ENCODE data around the gene DDX41.
"Not testable (repeated sequence)": the region's sequence is repeated elsewhere in the genome, so short reads cannot be mapped to it uniquely, and the experiment has no call there.

Gene DDX41

GRCh38 chr5:177516601-177517568 lies at the start of gene DDX41:
Gene DDX41, minus strand, starts transcription at chr5:177516961. Its CDS starts 16 bp downstream, at chr5:177516945.
- peak; percentile 95 to 96 for DNase-seq

GRCh38 chr5:177565046-177565445 lies 48.3 kb upstream of the DDX41 start:
- DNase-seq = no peak

- not testable (repeated sequence) for DNase-seq
Measured at GRCh38 chr5:177559446-177559941, 42.7 kb upstream of the DDX41 start.

GRCh38 chr5:177557796-177558195 lies 41.0 kb upstream of the DDX41 start:
- no peak for DNase-seq

GRCh38 chr5:177557041-177557647 lies 40.4 kb upstream of the DDX41 start:
- peak in 1 of 2 donors; percentile 41 for DNase-seq

DNA sequence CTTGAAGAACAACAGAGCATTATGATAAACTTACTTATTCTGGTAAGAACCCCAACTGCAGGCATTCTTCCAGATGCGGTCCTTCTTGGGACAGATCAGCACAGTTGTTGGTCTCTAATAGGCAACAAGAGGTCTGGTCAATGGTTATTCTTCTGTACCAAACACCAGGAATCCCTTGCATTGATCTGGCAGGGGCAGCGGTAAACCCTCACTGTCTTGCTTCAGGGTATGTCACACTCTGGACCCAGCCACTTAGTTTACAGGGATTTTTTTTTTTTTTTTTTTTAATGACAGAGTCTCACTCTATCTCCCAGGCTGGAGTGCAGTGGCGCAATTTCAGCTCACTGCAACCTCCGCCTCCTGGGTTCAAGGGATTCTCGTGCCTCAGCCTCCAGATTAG lies 38.9 kb upstream of the DDX41 start:
- DNase-seq = no peak

GRCh38 chr5:177555228-177555627 lies 38.5 kb upstream of the DDX41 start:
- no peak for DNase-seq

DNA sequence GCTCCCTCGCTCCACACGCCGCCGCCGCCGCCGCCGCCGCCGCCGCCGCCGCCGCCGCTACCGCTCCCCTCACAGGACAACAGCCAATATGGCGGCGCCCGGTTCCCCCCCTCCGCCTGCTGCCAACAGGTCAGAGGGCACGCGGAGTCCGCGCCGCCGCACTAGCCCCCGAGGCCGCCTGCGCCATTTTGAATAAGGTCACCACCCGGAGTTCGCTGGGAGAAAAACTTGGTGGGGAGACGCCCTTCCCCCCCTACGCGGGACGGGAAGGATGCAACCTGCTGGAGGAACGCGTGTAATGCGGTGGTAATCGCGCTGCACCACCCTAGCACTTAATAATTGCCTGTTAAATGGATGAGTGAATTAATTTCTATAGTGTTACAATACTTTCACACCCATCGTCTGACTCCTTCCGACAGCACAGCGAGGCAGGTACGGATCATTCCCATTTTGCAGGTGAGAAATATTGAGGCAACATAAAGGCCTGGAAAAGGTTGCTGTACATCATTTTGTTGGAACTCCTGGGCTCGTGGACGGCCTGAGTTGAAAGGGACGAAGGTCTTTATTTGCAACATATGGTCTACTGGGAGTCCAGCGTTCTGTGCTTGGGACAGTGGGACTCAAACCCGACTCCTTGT lies 37.8 kb upstream of the DDX41 start, which contains the start of gene FAM193B:
Gene FAM193B (minus strand): TSS at position 90 of the 638 bp plus-strand sequence. CDS start 105 bp downstream, outside the sequence.
- DNase-seq = peak; percentile 94 to 96

DNA sequence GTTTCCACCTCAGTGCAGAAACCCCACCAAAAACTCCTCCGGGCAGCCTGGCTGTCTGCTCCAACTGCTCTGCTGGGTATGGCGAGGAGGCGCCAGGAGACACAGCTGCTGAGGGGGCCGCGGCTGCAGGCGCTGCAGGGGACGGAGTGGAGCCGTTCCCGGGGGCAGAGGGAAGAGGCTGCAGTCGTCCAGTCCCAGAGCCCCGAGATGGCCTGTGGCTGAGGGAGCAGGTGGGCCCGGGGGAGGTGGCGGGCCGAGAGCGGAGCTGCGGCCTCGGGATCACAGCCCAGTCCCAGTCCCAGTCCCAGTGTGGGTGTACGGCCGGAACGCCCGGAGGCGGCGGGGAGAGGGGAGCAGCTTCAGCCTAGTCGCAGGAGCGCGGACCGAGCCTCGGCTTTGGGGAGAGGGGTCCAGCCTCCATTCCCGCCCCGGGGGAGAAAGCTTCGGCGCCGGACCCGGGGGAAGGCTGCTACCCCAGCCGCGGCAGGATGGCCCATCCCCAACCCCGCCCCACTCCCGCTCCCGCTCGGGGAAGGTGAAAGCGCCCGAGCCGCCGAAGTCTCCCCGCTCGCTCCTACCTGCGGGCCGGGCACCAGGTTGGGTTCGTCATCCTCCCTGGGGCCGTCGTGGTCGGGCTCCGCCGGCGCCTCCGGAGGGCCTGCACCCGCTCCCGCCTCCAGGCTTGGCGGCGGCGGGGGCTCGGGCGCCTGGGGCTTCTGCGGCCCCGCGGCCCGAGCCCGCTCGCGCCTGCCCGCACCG lies 37.1 kb upstream of the DDX41 start:
- no peak for DNase-seq

DNA sequence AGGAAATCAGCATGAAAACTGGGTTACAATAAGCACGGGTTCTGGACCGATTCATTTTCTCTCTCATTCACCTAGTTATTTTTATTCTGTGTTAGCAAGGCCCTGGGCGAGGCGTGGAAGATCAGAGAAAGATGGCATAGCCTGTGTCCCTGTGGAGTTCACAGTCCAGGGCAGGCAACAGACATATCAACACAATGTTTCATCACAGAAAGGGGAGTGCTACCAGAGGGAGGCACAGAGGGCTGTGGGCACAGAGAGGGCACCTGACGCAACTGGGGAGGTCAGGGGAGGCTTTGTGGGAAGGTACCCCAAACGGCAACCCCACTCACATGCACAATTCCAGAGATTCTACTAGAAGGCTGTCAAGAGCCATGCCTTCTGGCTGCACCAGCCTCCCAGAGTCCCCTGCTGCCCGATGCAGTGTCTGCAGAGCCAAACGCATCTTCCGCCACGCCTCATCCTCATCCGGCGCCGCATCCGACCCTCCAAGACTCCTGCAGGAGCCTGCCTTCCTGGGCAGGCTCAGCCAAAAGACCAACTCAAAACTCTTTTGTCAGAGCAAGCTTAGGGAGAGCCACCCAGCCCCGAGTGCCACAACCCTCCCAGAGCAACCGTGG lies 36.2 kb upstream of the DDX41 start:
- no peak for DNase-seq

- no peak for DNase-seq
Measured at GRCh38 chr5:177550122-177550521, 33.4 kb upstream of the DDX41 start.

- no peak for DNase-seq
Measured at GRCh38 chr5:177548495-177548894, 31.7 kb upstream of the DDX41 start.

GRCh38 chr5:177547736-177548135 lies 31.0 kb upstream of the DDX41 start:
- no peak for DNase-seq

GRCh38 chr5:177546258-177546741 lies 29.5 kb upstream of the DDX41 start:
- peak in 1 of 2 donors; percentile 28 for DNase-seq

- peak in 1 of 2 donors; percentile 44 for DNase-seq
Measured at GRCh38 chr5:177545487-177546257, 28.9 kb upstream of the DDX41 start.

DNA sequence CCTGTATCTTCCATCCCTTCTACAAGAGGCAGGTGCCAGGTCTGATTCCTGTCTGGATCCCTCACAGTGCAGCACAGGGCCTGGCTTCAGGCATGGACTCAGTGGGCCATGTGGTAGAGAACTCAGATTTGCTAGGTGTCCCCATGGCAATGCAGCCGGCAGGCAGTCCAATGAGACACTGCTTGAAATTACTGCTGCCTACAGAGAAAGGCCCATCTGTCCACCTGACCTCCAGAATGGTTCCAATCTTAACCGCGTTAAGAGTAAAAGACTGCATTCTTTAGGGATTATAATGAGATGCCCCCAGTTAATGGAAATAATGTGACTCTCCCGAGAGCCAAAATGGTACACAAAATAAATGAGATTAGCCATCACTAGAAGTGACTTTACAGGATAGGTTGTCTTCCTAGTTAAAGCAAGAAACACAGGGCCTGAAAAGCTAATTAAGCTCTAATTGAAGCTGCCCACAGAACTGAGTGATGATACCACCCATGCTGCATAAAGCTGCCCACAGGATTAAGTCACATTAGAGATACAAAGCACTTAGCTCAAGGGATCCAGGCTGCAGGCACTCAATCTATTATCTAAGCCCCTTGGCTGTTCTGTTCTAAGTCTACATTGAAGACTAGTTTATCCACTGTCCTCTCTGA lies 26.2 kb upstream of the DDX41 start:
- DNase-seq = no peak

- DNase-seq = no peak
Measured at GRCh38 chr5:177540438-177540837, 23.7 kb upstream of the DDX41 start.

GRCh38 chr5:177539411-177539810 lies 22.6 kb upstream of the DDX41 start:
- DNase-seq = no peak

DNA sequence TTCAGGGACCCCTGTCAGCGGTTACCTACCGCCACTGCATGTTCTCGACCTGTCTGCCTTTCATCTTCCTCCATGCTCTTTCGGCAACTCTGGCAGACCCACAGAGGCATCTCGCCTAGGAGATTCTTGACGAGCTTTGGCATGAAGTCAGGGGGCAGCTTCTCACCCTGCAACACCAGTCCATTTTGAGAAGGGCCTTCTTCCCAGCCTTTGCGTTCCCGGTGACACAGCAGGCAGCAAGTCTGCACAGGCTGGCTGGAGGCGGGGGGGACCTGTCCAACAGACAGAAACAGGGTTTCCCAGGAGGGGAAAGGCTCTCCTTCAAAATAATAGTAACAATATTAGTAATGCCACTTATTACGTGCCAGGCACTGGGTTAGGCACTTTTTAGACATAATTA lies 22.1 kb upstream of the DDX41 start:
- DNase-seq = no peak

Data from CD4-positive, alpha-beta T cell treated with Interleukin-1 beta for 1 hour (primary cell).